Limb (tissue), 2 donors: Measurements from ENCODE around the gene HDAC11.
"Not testable (repeated sequence)": the region's sequence is repeated elsewhere in the genome, so short reads cannot be mapped to it uniquely, and the experiment has no call there.

Experiments used
- DNase-seq, 2 donors: peaks; one replicate each; pipeline ENCODE4 v3.0.0-alpha.2; 2016; ENCODE audit errors: extremely low spot score in 2 of 2

Gene HDAC11, protein sequence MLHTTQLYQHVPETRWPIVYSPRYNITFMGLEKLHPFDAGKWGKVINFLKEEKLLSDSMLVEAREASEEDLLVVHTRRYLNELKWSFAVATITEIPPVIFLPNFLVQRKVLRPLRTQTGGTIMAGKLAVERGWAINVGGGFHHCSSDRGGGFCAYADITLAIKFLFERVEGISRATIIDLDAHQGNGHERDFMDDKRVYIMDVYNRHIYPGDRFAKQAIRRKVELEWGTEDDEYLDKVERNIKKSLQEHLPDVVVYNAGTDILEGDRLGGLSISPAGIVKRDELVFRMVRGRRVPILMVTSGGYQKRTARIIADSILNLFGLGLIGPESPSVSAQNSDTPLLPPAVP

DNA sequence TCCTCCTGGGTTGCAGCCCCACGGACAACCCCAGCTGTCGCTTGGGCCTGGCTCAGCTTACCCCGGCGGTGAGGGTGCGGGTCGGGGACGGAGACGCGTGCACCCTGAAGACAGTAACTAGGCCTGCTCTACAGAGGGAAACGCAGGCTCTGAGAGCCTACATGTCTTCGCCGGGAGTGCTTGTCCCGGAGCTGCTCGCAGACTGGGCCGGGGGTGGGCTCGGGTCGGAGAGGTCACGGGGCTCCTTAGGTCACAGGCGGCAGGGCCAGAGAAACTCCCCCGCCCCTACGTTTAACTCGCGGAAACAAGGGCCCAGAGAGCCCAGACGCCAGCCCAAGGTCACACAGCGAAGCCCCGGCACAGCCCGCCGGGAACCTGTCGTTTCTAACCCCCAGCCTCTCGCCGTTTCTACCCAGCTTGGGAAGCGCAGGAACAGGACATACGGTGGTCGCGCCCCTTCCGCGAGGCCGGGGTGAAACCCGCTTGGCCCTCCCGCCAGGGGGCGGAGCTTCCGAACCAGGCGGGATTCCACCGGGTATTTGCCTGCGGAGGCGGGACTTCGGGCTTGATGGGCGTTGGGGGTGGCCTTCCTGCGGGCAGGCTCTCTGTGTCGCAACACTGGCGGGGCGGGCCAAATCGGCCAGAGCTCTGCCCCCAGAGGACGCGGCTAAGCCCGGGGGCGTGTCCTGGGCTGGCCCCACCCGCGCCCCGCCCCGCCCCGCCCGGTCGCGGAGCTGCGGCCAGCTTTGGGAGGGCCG lies at the start of gene HDAC11:
Gene HDAC11, plus strand, starts transcription at position 725 of the 758 bp plus-strand sequence. CDS start 42 bp downstream, outside the sequence.
- peak; percentile 96 to 98 for DNase-seq

DNA sequence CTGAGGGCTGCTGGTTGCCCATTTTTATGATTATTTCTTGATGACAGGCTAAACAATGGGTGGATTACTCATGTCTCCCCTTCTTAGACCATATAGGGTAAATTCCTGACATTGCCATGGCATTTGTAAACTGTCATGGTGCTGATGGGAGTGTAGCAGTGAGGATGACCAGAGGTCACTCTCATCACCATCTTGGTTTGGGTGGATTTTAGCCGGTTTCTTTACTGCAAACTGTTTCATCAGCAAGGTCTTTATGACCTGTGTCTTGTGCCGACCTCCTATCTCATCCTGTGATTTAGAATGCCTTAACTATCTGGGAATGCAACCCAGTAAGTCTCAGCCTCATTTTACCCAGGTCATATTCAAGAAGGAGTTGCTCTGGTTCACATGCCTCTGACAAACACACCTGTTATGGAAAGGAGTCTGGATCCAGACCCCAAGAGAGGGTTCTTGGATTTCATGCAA lies 49.7 kb upstream of the HDAC11 start:
- DNase-seq = not testable (repeated sequence)

DNA sequence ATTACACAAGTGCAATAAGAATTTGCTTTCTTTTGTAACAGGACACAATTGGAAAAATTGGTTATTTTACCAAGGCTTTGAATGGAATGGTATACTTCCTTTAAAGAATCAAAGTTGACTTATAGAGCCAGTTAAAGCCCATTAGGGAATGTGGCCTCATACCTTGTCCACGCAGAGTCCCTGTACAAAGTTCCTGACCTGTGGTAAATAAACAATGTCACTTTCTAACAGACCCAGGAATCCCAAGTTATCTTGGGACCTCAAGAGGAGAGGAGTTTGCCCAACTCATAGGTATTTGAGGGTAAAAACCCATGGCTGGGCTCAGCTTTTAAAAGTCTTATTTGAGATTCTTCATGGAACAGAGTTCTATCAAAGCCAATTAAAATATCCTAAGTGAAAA lies 48.0 kb upstream of the HDAC11 start:
- no peak for DNase-seq

DNA sequence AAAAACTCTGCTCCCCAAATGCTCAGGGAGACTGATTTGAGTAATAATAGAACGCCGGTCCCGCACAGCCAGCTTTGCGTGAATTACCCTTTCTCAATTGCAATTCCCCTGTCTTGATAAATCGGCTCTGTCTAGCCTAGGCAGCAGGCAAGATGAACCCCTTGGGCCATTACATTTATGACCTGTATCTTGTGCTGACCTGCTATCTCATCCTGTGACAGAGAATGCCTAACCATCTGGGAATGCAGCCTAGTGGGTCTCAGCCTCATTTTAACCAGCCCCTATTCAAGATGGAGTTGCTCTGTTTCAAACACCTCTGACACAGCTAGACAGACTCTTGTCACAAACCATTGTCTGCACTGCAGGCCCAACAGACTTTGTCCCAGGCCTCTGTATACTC lies 46.2 kb upstream of the HDAC11 start:
- no peak for DNase-seq

DNA sequence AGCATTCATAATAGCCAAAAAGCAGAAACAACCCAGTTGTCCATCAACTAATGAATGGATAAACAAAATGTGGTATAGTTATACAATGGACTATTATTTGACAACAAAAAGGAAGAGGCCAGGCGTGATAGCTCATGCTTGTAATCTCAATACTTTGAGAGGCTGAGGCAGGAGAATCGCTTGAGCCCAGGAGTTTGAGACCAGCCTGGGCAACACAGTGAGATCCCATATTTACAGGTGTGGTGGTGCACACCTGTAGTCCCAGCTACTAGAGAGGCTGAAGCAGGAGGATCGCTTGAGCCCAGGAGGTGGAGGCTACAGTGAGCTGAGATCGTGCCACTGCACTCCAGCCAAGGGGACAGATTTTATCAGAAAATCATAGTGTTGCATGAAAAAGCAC lies 43.9 kb upstream of the HDAC11 start:
- DNase-seq = not testable (repeated sequence)

DNA sequence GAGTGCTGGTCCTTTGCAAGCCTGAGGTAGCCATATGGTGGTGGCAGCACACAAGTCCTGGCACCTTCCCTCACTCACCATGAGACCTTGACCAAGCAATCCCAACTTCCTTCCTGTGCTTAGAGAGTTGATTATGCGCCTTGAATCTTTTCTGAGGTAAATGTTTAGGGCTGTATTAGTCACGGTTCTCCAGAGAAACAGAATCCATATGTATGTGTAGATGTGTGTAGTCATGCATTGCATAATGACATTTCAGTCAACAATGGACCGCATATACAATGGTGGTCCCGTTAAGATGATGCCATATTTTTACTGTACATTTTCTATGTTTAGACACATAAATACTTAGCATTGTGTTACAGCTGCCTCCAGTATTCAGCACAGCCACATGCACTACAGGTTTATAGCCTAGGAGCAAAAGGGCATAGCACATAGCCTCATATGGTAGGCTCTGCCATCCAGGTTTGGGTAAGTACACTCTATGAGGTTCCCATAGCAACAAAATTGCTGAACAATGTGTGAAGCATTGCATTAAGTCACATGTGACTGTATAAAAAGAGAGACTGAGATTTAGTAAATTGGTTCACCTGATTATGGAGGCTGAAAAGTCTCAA lies 39.8 kb upstream of the HDAC11 start:
- DNase-seq = no peak

DNA sequence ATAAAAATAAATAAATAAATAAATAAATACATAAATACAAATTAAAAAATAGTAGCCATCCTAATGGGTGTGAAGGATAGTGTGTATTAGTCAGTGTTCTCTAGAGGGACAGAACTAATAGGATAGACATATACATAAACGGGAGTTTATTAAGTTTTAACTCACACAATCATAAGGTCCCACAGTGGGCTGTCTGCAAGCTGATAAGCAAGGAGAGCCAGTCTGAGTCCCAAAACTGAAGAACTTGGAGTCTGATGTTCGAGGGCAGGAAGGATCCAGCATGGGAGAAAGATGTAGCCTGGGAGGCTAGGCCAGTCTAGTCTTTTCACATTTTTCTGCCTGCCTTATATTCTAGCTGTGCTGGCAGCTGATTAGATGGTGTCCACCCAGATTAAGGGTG lies 37.2 kb upstream of the HDAC11 start:
- DNase-seq = not testable (repeated sequence)

DNA sequence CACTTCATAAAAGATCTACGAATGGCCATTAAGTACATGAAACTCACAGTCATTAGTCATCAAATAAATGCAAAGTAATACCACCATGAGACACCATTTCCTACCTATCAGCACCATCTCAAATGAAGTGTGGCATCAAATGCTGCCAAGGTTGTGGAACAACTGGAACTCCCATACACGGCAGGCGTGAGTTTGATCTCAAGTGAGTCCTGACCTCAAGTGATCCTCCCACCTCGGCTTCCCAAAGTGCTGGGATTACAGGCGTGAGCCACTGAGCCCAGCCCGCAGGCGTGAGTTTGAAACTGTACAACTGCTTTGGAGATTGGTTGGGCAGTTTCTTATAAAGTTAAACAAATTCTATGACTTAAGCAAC lies 28.8 kb upstream of the HDAC11 start:
- no peak for DNase-seq

DNA sequence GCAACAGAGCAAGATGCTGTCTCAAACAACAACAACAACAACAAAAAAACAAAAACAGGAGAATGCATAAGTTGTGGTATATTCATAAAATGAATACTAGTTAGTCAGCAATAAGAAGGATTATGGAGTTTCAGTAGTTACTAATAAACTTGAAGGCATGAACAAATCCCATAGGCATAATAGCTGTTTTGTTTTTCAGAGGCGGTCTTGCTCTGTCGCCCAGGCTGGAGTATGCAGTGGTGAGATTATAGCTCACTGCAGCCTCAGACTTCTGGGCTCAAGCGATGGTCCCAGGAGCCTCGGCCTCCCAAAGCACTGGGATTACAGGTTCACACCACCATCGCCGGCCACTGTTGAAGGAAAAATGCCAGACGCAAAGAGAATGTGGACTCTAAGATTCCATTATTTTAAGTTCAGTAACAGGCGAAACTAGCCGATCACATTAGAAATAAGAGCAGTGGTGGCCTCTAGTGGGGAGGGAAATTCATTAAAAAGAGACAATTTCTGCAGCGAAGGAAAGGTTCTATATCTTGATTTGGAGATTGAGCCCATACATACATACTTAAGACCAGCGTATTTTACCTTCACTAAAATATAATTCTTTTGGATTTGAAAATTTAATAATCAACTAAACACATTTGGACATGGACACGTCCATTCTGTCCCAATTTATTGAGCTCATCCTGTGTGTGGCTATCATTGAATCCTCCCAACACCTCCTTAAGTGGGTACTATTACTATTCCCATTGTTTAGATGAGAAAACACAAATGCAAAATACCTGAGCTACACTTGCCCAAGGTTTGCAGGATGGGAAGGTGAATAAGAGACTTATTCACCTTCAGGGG lies 27.4 kb upstream of the HDAC11 start:
- DNase-seq = peak; percentile 55 to 79

DNA sequence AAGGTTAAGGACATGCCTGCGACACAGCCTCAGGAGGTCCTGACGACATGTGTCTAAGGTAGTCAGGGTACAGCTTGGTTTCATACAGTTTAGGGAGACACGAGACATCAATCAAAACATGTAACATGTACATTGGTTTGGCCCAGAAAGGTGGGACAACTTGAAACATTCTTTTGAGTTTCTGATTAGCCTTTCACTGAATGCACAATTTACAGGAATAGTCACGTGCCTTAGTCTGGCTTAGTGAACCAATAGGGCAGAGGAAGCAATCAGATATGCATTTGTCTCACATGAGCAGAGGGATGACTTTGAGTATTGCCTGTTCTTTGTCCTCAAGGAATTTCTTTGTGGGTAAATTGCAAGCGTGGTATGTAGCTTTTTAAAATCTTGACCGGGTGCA lies 24.5 kb upstream of the HDAC11 start:
- no peak for DNase-seq

DNA sequence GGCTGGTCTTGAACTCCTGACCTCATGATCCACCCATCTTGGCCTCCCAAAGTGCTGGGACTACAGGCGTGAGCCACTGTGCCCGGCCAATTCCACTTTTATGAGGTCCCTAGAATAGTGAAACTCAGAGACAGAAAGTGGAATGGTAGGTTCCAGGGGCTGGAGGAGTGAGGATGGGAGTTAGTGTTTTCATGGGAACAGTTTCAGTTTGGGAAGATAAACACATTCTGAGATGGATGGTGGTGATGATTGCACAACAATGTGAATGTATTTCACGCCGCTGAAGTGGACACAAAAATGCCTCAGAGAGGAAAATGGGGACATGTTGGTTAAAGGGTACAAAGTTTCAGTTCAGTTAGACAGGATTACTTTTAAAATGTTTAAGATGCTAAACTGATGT lies 22.5 kb upstream of the HDAC11 start:
- no peak for DNase-seq

DNA sequence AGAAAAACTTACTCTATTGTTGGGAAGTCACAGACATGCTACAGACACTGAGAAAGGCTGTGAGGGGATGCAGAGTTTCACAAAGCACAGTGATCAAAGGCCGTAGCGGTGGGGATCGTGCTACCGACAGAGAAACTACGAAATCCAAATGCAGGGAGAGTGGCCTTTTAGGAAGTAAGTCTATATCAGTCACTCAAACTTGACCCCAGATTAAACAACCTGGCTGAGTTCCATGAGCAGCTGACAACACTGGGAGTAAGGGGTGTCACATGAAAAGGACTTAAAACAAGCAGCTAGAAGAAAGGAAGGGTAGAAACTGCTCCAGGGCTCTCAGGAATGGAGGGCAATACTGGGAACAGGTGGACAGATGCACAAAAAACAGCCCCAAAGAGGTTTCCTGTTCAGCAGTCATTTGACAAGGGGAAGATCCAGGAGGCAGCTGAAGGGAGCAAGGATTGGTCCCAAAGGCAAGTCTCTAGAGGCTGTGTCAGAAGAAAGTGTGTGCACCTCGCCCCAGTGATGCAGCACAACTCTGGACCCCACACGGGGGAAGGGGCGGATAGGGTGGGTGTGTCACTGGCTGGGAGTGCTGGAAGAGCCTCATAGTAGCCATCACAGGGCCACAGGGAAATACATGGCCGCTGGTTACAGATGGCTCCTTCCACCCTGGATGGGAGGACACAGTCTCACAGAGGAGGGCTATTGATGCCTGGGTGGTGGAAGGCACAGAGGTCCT lies 20.3 kb upstream of the HDAC11 start:
- DNase-seq = no peak

DNA sequence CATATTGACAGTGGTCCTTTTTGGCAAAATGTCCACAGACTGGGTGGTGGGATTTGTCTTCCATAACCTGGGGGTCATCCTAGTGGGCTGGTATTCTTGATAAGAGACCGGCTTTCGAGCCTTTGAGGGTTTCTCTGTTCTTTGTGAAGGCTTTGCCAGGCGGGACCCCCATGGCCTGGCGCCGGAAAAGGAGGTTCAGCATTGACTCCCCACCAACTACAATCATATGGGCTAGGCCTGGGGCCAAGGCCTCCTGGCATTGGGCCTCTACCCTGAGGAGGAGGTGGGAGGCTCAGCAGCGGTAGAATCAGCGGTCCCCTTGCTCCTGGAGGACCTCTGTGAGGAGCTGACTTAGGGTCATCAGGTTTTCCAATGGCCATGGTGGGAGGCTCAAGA lies 19.8 kb upstream of the HDAC11 start:
- DNase-seq = no peak

DNA sequence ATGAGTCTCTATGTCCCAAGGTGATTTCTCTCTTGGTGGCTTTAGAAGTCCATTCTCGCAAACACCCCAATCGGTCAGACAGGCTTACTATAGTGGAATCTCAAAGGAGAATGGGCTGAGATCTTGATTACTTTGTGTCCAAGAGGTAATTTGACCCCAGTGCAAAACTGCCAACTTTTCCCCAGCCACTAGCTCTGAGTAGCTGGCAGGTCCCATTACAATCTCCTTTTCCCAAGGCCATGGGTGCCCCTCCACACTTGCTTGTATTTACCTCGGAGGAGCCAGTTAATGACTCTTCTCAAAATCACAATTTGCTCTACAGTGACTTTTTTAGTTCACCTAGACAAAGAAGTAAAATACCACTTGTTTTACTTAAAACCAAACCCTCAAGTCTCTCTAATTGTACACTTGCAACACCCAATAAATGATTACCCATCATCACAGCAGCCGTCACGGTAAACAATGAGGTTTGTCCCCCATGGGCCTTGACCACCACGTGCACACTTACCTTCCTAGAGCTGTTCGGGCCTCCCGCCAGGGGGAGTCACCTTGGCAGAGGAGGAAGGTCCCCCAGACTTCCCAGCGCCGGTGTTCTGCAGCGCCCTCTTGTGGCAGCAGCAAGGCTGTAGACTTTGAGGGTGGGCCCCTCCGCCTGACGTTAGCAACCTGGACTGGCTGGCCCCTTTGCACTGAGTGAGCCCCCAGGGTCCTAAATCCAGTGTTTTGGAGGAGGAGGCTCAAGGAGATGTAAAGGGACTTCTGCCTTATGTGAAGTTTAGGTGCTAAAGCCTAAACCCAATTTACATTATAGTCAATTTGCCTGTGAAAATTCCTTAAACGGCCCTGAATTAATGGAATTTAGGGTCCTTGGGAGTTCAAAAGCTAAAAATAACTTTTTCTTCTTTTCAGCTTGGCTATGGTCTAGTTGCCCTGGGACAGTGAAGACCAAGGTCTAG lies 18.7 kb upstream of the HDAC11 start:
- DNase-seq = peak in 1 of 2 donors; percentile 70

DNA sequence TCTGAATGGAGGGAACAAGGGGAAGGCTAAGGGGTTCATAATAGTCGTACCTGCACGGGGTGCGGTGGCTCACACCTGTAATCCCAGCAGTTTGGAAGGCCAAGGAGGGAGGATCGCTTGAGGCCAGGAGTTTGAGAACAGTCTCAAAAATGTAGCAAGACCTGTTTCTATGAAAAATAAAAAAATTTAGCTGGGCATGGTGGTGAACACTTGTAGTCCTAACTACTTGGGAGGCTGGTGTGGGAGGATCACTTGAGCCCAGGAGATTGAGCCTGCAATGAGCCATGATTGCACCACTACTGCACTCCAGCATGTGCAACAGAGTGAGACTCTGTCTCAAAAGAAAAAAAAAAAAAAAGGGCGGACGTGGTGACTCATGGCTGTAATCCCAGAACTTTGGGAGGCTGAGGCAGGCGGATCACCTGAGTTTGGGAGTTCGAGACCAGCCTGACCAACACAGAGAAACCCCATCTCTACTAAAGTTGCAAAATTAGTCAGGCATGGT lies 17.9 kb upstream of the HDAC11 start:
- no peak for DNase-seq

DNA sequence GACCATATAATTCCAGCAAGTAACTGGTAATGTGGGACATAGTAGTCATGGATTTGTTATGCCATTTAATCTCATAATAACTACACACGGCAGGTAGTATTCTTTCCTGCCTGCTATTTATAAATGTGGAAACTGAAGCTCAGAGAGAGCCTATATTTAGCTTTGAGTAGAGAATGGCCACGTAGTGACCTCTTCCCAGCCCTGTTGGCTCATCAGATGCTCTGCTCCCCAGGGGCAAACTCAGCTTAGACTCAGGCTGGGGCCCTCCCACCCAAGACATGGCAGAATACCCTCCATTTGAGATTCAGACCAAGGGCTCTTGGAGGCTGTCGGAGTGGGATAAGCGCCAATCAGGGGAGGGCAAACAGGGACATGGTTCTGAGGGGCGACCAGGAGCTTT lies 17.3 kb upstream of the HDAC11 start:
- DNase-seq = no peak

DNA sequence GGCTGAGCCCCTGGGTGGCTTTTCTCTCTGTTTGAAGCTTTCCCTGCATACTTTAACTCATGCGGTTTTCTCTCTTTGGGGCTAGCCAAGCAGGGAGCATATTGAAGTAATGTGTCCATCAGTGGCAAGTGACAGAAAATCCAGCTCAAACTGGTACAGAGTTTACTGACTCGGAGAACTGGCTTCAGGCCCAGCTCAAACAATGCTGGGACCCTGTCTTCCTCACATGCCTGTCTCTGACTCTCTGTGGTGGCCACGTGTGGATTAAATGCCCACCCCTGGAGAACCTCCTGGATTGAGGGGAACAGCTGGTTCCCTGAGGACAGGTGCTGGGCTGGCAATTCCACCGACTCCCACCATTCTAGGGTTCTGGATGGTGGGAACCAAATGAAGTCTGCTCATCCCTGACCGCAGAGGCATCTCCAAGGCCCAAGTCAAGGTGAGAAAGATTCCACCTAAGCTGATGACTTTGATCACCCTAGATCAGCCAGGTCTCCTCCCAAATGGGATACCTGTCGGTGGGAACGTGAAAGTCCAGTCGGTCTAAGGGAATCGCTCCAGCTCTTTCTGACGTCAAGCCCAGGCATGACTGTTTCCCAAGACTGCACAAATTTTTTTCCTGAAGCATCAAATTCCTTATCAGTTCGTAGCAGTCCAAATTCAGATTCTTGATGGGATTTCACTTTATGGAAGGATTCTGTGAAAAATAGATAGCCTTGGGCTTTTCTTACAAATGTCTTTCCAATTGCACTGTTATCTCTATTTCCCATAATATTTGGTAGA lies 16.3 kb upstream of the HDAC11 start:
- no peak for DNase-seq

DNA sequence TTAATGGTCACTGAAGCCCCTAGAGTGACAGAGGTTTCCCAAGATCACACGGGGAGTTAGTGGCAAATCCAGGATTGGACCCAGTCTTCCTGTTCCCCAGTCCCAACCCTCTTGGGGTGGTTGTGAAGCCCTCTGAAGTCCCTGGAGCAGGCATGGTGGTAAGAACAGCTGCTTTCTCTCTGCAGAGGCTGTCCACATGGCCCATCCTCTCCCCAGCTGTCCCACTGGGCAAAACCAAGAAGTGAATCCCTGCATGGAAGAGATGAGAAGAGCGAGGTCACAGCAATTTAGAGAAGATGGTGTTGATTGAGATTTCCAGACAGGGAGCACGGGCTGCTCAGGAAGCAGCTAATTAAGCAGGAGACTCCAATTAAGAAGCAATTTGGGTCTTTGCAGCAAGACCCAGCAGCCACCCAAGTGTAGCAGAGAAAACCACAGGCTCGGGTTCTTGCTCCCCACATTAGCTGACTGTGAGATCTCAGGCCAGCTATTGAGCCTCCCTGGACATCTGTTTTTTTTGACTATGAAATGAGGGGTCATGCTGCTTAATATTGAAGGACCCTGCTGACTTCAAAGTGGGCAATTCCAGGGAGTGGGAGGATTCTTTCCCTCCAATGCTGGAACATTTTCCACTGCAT lies 14.8 kb upstream of the HDAC11 start:
- no peak for DNase-seq
